Tibial artery (tissue), 4 donors: ENCODE results near the gene PATL2.
"Not testable (repeated sequence)": the region's sequence is repeated elsewhere in the genome, so short reads cannot be mapped to it uniquely, and the experiment has no call there.

Experiments
- DNase-seq, 2 donors: peaks; one replicate each; pipeline ENCODE4 v3.0.0-alpha.2; 2019
- H3K27ac ChIP-seq, 2 donors: fragments of 200-600 bp; sonication (generic) in 1 of 2; 1 replicate in 1 of 2; 2 replicates in 1 of 2; pipeline ENCODE4 v1.5.1; 2018 to 2019; ENCODE audit warnings: mild to moderate bottlenecking in 1 of 2
- H3K27me3 ChIP-seq, 2 donors: fragments of 200-600 bp; sonication (generic) in 1 of 2; one replicate each; pipeline versions ENCODE4 v1.5.1 to v1.6.0; 2016 to 2019
- H3K36me3 ChIP-seq, 3 donors: fragments of 200-600 bp; sonication (generic) in 2 of 3; one replicate each; pipeline ENCODE4 v1.5.1; 2016 to 2019; ENCODE audit warnings: mild to moderate bottlenecking in 2 of 3
- H3K4me1 ChIP-seq, 4 donors: fragments of 200-600 bp; sonication (generic) in 2 of 4; 1 replicate in 3 of 4; 2 replicates in 1 of 4; pipeline ENCODE4 v1.5.1; 2016 to 2019
- H3K4me3 ChIP-seq, 2 donors: fragments of 200-600 bp; sonication (generic) in 1 of 2; 1 replicate in 1 of 2; 2 replicates in 1 of 2; pipeline ENCODE4 v1.5.1; 2018 to 2019; ENCODE audit warnings: mild to moderate bottlenecking in 2 of 2
- H3K9me3 ChIP-seq, 3 donors: fragments of 200-600 bp; sonication (generic) in 1 of 3; one replicate each; pipeline ENCODE4 v1.5.1; 2016 to 2019
- CTCF ChIP-seq, 2 experiments: fragments of 200-600 bp in 1 of 2; fragments of 450-650 bp in 1 of 2; IDR thresholded peaks; one replicate each; pipeline ENCODE4 v1.5.1; 2017 to 2019; ENCODE audit warnings: antibody characterized with exemption in 2 of 2, mild to moderate bottlenecking in 1 of 2, moderate library complexity in 1 of 2
- intact Hi-C: fragments of 100-400 bp; cut with DNase I; formaldehyde crosslinking; loops from one replicate; pipeline ENCODE4 v1.15.0; 2023; ENCODE audit warnings: low total_unique reads

PATL2 gene

GRCh38 chr15:44710236-44711095, 657 bp downstream of the PATL2 start:
- Histone ChIP-seq H3K4me1 (peaks cover 0 to 20% (median 6%) of the 10 kb centered on the region in 4 donors), H3K4me3 (peak overlapping the region; percentile 86 to 98), H3K9me3 (no peaks in the 10 kb centered on the region), H3K27ac (peak overlapping the region; percentile 97 to 99), H3K36me3 (peaks cover 4% of the 10 kb centered on the region in 3 donors), H3K27me3 (no peaks in the 10 kb centered on the region)
- intact Hi-C loops = loop anchor here (1.0 kb wide), 1 partner anchor 18 kb away; no protein-coding TSS in a partner anchor
- peak in 1 of 2 experiments; percentile 3 for TF ChIP-seq CTCF (IDR thresholded peaks at IDR 0.05)
- DNase-seq = peak; percentile 67 to 68

DNA sequence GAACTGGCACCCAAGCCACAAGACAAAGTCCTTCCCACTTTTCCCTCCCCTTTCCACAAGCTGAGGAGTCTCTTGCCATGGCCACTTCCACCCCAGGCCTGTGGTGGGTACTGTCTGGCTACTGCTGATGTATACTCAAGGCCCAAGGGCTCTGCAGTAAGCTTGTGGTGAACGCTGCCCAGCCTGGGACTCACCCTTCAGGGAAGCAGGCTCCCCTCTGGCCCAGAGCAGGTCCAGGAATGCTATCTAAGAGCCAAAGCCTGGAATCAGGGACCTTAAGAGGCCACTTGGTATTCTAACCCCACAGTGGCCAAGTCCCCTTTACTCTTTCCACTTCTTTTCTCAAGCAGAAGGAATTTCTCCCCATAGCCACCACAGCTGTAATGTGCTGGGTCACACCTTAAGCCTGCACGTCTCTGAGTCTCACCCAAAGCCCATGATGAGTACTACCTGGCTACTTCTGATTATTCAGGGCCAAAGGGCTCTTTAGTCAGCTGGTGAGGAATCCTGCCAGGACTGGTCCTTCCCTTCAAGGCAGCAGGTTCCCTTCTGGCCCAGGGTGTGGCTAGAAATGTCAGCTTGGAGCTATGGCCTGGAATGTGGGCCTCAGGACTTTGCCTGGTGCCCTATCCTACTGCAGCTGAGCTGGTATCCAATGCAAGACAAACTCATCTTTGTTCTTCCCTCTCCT, 4.0 kb downstream of the PATL2 start:
- no peak for TF ChIP-seq CTCF (IDR thresholded peaks at IDR 0.05)
- DNase-seq = no peak
- H3K4me3 ChIP-seq = no peak overlapping the region
- H3K9me3 ChIP-seq = no peaks in the 10 kb centered on the region
- H3K27me3 ChIP-seq = no peaks in the 10 kb centered on the region
- intact Hi-C loops = loop anchor here (5.0 kb wide), 1 partner anchor 40 kb away; no protein-coding TSS in a partner anchor
- H3K4me1 ChIP-seq = no peaks in the 10 kb centered on the region
- no peaks in the 10 kb centered on the region for H3K36me3 ChIP-seq
- no peak overlapping the region for H3K27ac ChIP-seq

DNA sequence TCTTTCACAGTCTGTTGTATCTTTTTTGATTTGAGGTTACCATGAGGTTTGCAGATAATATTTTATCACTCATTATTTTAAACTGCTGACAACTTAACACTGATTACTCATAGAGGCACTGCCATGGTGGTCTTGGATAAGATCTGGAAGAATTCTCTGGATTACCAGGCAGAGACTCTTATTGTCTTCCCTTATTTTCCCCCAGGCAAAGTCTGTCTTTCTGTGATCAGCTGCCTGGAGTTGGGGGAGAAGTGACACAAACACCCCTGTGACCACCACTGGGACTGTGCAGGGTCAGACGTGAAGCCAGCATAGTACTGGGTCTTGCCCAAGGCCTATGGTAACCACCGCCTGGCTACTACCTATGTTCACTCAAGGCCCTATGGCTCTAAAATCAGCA, 4.7 kb downstream of the PATL2 start:
- Histone ChIP-seq H3K36me3 (no peaks in the 10 kb centered on the region), H3K9me3 (peaks cover 0 to 4% (median 0%) of the 10 kb centered on the region in 3 donors), H3K4me1 (no peaks in the 10 kb centered on the region), H3K27ac (no peak overlapping the region), H3K27me3 (no peaks in the 10 kb centered on the region), H3K4me3 (no peak overlapping the region)
- intact Hi-C loops = loop anchor here (5.0 kb wide), 1 partner anchor 39 kb away; no protein-coding TSS in a partner anchor
- DNase-seq = peak in 1 of 2 donors; percentile 40
- TF ChIP-seq CTCF (IDR thresholded peaks at IDR 0.05) = no peak

GRCh38 chr15:44705986-44706385, 5.1 kb downstream of the PATL2 start:
- intact Hi-C loops = loop anchor here (5.0 kb wide), 1 partner anchor 39 kb away; no protein-coding TSS in a partner anchor
- no peak for TF ChIP-seq CTCF (IDR thresholded peaks at IDR 0.05)
- H3K36me3 ChIP-seq = no peaks in the 10 kb centered on the region
- H3K27ac ChIP-seq = no peak overlapping the region
- H3K27me3 ChIP-seq = no peaks in the 10 kb centered on the region
- H3K4me1 ChIP-seq = no peaks in the 10 kb centered on the region
- no peak for DNase-seq
- H3K4me3 ChIP-seq = no peak overlapping the region
- H3K9me3 ChIP-seq = peaks cover 0 to 4% (median 0%) of the 10 kb centered on the region in 3 donors

GRCh38 chr15:44700676-44701075, 10.4 kb downstream of the PATL2 start:
- DNase-seq, intact Hi-C loops, H3K4me1 ChIP-seq, H3K4me3 ChIP-seq, H3K9me3 ChIP-seq, H3K36me3 ChIP-seq, H3K27me3 ChIP-seq, H3K27ac ChIP-seq: not testable (repeated sequence)

GRCh38 chr15:44698641-44699040, 12.5 kb downstream of the PATL2 start:
- Histone ChIP-seq H3K27me3 (no peaks in the 10 kb centered on the region), H3K27ac (no peak overlapping the region), H3K36me3 (no peaks in the 10 kb centered on the region), H3K4me3 (no peak overlapping the region), H3K4me1 (no peaks in the 10 kb centered on the region), H3K9me3 (peaks cover 0 to 4% (median 0%) of the 10 kb centered on the region in 3 donors)
- no peak for DNase-seq
- TF ChIP-seq CTCF (IDR thresholded peaks at IDR 0.05) = no peak
- intact Hi-C loops = no loop called here
